B cell (primary cell): ENCODE results near the gene FAF1. TPM values are rescaled to one million over a fixed set of nuclear protein-coding genes. Genes with fewer than 3 reads are reported as not detected.
A peak's percentile ranks its signal among the peaks of the same experiment; 100 is the strongest.

Experiments
- ATAC-seq: fragments of 200-7000 bp; cut with Tn5 transposase; one replicate; pipeline ENCODE4 v1.10.0; 2021; ENCODE audit warnings: low read depth, mild to moderate bottlenecking, moderate number of reproducible peaks, moderate library complexity
- CTCF ChIA-PET: fragments of 350-600 bp; sonication (Branson Sonifier 250); formaldehyde crosslinking; loops from one replicate; lab custom pipeline; 2021; ENCODE audit warnings: antibody characterized with exemption, inconsistent platforms; lab: Charles Lee
- POLR2A ChIA-PET: fragments of 350-600 bp; sonication (Branson Sonifier 250); formaldehyde crosslinking; loops from one replicate; lab custom pipeline; 2021; ENCODE audit warnings: antibody characterized with exemption; lab: Charles Lee
- DNase-seq: peaks from one replicate; pipeline ENCODE4 v3.0.0; 2013
- H2AFZ ChIP-seq: 2 replicates; pipeline ENCODE4 v1.6.1; 2012; ENCODE audit warnings: mild to moderate bottlenecking, low read depth, low read length; ENCODE audit not compliant: insufficient read depth, poor library complexity, severe bottlenecking
- H3K27ac ChIP-seq, 2 donors: 1 replicate in 1 of 2; 2 replicates in 1 of 2; pipeline ENCODE4 v1.5.1; 2012 to 2013; ENCODE audit warnings: low read length in 2 of 2, mild to moderate bottlenecking in 2 of 2, moderate library complexity in 1 of 2
- H3K27me3 ChIP-seq, 4 experiments: fragments of 200-600 bp in 1 of 4; sonication (generic) in 1 of 4; replicated peaks in 1 of 4; 1 replicate in 2 of 4; 2 replicates in 2 of 4; pipeline versions ENCODE4 v1.6.1 to v1.7.0; 2013 to 2016; ENCODE audit warnings: low read length in 3 of 4, mild to moderate bottlenecking in 2 of 4, mixed read lengths in 1 of 4, moderate library complexity in 1 of 4; ENCODE audit not compliant: insufficient read depth in 4 of 4, control insufficient read depth in 3 of 4; ENCODE audit errors: control extremely low read depth in 1 of 4
- H3K36me3 ChIP-seq, 2 experiments: replicated peaks in 1 of 2; 1 replicate in 1 of 2; 2 replicates in 1 of 2; pipeline versions ENCODE4 v1.6.1 to v1.7.1; 2013; ENCODE audit warnings: low read length in 1 of 2; ENCODE audit not compliant: insufficient read depth in 2 of 2, control insufficient read depth in 1 of 2; ENCODE audit errors: control extremely low read depth in 1 of 2, extremely low read depth in 1 of 2
- H3K4me1 ChIP-seq, 2 donors: fragments of 200-600 bp in 1 of 2; sonication (generic) in 1 of 2; 1 replicate in 1 of 2; 2 replicates in 1 of 2; pipeline versions ENCODE4 v1.5.1 to v1.6.1; 2013 to 2017; ENCODE audit warnings: low read length in 2 of 2; ENCODE audit not compliant: control insufficient read depth in 2 of 2, insufficient read depth in 2 of 2
- H3K4me2 ChIP-seq: replicated peaks from 2 replicates; pipeline ENCODE3; 2012; ENCODE audit warnings: mild to moderate bottlenecking, low read depth, low read length; ENCODE audit not compliant: poor library complexity, severe bottlenecking
- H3K4me3 ChIP-seq, 5 experiments: fragments of 200-600 bp in 1 of 5; sonication (generic) in 1 of 5; 1 replicate in 3 of 5; 2 replicates in 2 of 5; pipeline versions ENCODE4 v1.5.1 to v1.7.0; 2011 to 2016; ENCODE audit warnings: low read length in 4 of 5, mild to moderate bottlenecking in 4 of 5, low read depth in 2 of 5, control low read depth in 1 of 5, moderate library complexity in 1 of 5; ENCODE audit not compliant: insufficient read depth in 1 of 5; ENCODE audit errors: control extremely low read depth in 1 of 5, extremely low read depth in 1 of 5
- H3K79me2 ChIP-seq: fragments of 200-600 bp; sonication (generic); one replicate; pipeline ENCODE4 v1.6.0; 2016; ENCODE audit warnings: low read length; ENCODE audit not compliant: control insufficient read depth, insufficient read depth
- H3K9ac ChIP-seq: fragments of 200-600 bp; sonication (generic); 2 replicates; pipeline ENCODE4 v1.6.1; 2017; ENCODE audit warnings: mild to moderate bottlenecking, low read length, moderate library complexity
- H3K9me3 ChIP-seq, 3 donors: one replicate each; pipeline versions ENCODE4 v1.6.1 to v1.7.1; 2013; ENCODE audit warnings: low read length in 2 of 3; ENCODE audit not compliant: control insufficient read depth in 2 of 3, insufficient read depth in 1 of 3; ENCODE audit errors: control extremely low read depth in 1 of 3
- H4K20me1 ChIP-seq: 2 replicates; pipeline ENCODE4 v1.6.0; 2012; ENCODE audit warnings: mild to moderate bottlenecking, low read length; ENCODE audit not compliant: insufficient read depth, control insufficient read depth, poor library complexity, severe bottlenecking
- H3K27ac Mint-ChIP-seq: one replicate; pipeline ENCODE4 v1.8.0; 2021; ENCODE audit warnings: mixed read lengths
- H3K27me3 Mint-ChIP-seq: one replicate; pipeline ENCODE4 v1.8.0; 2021; ENCODE audit warnings: mixed read lengths
- H3K4me1 Mint-ChIP-seq: one replicate; pipeline ENCODE4 v1.8.0; 2021; ENCODE audit warnings: mixed read lengths
- H3K4me3 Mint-ChIP-seq: one replicate; pipeline ENCODE4 v1.8.0; 2021; ENCODE audit warnings: mixed read lengths
- H3K9me3 Mint-ChIP-seq: one replicate; pipeline ENCODE4 v1.8.0; 2022; ENCODE audit warnings: mixed read lengths; ENCODE audit not compliant: insufficient read depth
- CTCF ChIP-seq: fragments of 200-600 bp; IDR thresholded peaks from one replicate; pipeline ENCODE4 v1.8.0; 2022; ENCODE audit warnings: antibody characterized with exemption, mild to moderate bottlenecking
- EZH2 ChIP-seq: IDR thresholded peaks from 2 replicates; pipeline ENCODE4 v1.6.1; 2012; ENCODE audit warnings: borderline replicate concordance, low read depth, mild to moderate bottlenecking, moderate library complexity, low read length; ENCODE audit not compliant: insufficient read depth, poor library complexity, severe bottlenecking
- WGBS: methylation state at CpG from one replicate; pipeline ENCODE4 v1.1.5; 2013; ENCODE audit warnings: missing lambda C conversion rate; ENCODE audit not compliant: insufficient coverage; 5-methylcytosine and 5-hydroxymethylcytosine counted together
- intact Hi-C: fragments of 100-400 bp; cut with micrococcal nuclease; formaldehyde crosslinking; loops from one replicate; pipeline ENCODE4 v1.10.0; 2022
- polyA minus RNA-seq: library from RNA; depleted of rRNA, polyadenylated mRNA; stranded (reverse); fragments of >200 nt; gene quantifications from 2 replicates; pipeline ENCODE4 v1.2.3, GENCODE V29; 2012
- polyA plus RNA-seq: library from polyadenylated mRNA; depleted of rRNA; stranded (reverse); fragments of >200 nt; gene quantifications from 2 replicates; pipeline ENCODE4 v1.2.3, GENCODE V29; 2012
- total RNA-seq, 2 donors: library from RNA; stranded (reverse); fragments of 120-200 nt in 1 of 2; gene quantifications; 1 replicate in 1 of 2; 2 replicates in 1 of 2; pipeline versions ENCODE4 v1.2.3 to v1.2.4, GENCODE V29; 2013 to 2022

The FAF1 gene
- 58.4 and 61.1 TPM in 2 replicates for total RNA-seq
- total RNA-seq (2013): 60.7 TPM
- 10.1 and 10.2 TPM in 2 replicates for polyA plus RNA-seq
- 12.0 and 16.2 TPM in 2 replicates for polyA minus RNA-seq

- peaks cover 24% of the 10 kb centered on the region for H3K4me1 Mint-ChIP-seq
Measured at GRCh38 chr1:50959913-50960844, at the start of gene FAF1. TSS of gene FAF1 (minus strand) at chr1:50960267. CDS start at chr1:50959811, 456 bp downstream.

More at GRCh38 chr1:50959913-50960844, at the start of gene FAF1:
- Histone ChIP-seq H4K20me1 (no peaks in the 10 kb centered on the region), H3K9me3 (no peaks in the 10 kb centered on the region), H2AFZ (peak within 1 kb of the TSS; percentile 93), H3K4me2 (peak within 1 kb of the TSS; percentile 96), H3K27ac (peak within 1 kb of the TSS; percentile 67 to 76), H3K9ac (peak within 1 kb of the TSS; percentile 83), H3K4me3 (peak within 1 kb of the TSS; percentile 69 to 94 (median 78)), H3K27me3 (no peaks in the 10 kb centered on the region), H3K36me3 (no peaks in the 10 kb centered on the region), H3K79me2 (peaks cover 27% of the 10 kb centered on the region), H3K4me1 (peaks cover 18 to 19% of the 10 kb centered on the region in 2 donors)
- Mint-ChIP-seq H3K27me3 (no peaks in the 10 kb centered on the region), H3K9me3 (no peaks in the 10 kb centered on the region), H3K27ac (peak within 1 kb of the TSS; percentile 99), H3K4me3 (peak within 1 kb of the TSS; percentile 94)
- peak; percentile 99 for DNase-seq
- under 1% methylated on average over 78 of the region's 80 CpGs for WGBS
- intact Hi-C loops: loop anchor here (1.0 to 10.0 kb wide), 4 partner anchors 8 to 918 kb away; partner anchors contain the start of genes EPS15 and NRDC
- TF ChIP-seq CTCF (peak; percentile 24), EZH2 (no peak)
- peak; percentile 92 for ATAC-seq
- ChIA-PET POLR2A (interaction anchor here (0.6 to 1.5 kb wide), 2 partner anchors 9 to 86 kb away, joined by 3 to 7 read pairs; no protein-coding TSS in a partner anchor), CTCF (interaction anchor here (0.8 to 2.9 kb wide), 6 partner anchors 10 to 232 kb away, joined by 3 to 17 read pairs (median 3); partner anchors contain the start of gene CDKN2C)
